NCI-H1694 (cell line): Measurements from ENCODE around the gene SRGAP2.
A peak's percentile ranks its signal among the peaks of the same experiment; 100 is the strongest.
"Not testable (repeated sequence)": the region's sequence is repeated elsewhere in the genome, so short reads cannot be mapped to it uniquely, and the experiment has no call there.

Source experiments
- DNase-seq: peaks from one replicate; lab custom pipeline; 2025; lab: John Stamatoyannopoulos, UW

SRGAP2 gene

GRCh38 chr1:206203364-206204158 is at the start of gene SRGAP2:
SRGAP2 (plus strand) TSS chr1:206203541; CDS start chr1:206205971, 2,430 bp downstream.
- not testable (repeated sequence) for DNase-seq

- DNase-seq, result not testable (repeated sequence)
These were observed 35.9 kb upstream of the SRGAP2 start for GRCh38 chr1:206167350-206168029.

GRCh38 chr1:206169794-206170193 is 33.5 kb upstream of the SRGAP2 start:
- DNase-seq, result not testable (repeated sequence)

GRCh38 chr1:206173110-206173719 is 30.1 kb upstream of the SRGAP2 start:
- DNase-seq, result not testable (repeated sequence)

GRCh38 chr1:206174182-206174868 is 29.0 kb upstream of the SRGAP2 start:
- DNase-seq, result peak; percentile 17

GRCh38 chr1:206175459-206176113 is 27.8 kb upstream of the SRGAP2 start:
- not testable (repeated sequence) for DNase-seq

GRCh38 chr1:206176114-206176502 is 27.2 kb upstream of the SRGAP2 start:
- DNase-seq, result not testable (repeated sequence)

- not testable (repeated sequence) for DNase-seq
These were observed 25.0 kb upstream of the SRGAP2 start for GRCh38 chr1:206178061-206178989.

GRCh38 chr1:206179666-206180065 is 23.7 kb upstream of the SRGAP2 start:
- DNase-seq, result not testable (repeated sequence)

GRCh38 chr1:206182368-206183317 is 20.7 kb upstream of the SRGAP2 start:
- not testable (repeated sequence) for DNase-seq

GRCh38 chr1:206183788-206184187 is 19.6 kb upstream of the SRGAP2 start:
- DNase-seq, result not testable (repeated sequence)

- DNase-seq, result not testable (repeated sequence)
These were observed 17.6 kb upstream of the SRGAP2 start for GRCh38 chr1:206185778-206186177.

- not testable (repeated sequence) for DNase-seq
These were observed 16.5 kb upstream of the SRGAP2 start for GRCh38 chr1:206186826-206187225.

GRCh38 chr1:206195182-206195581 is 8.2 kb upstream of the SRGAP2 start:
- DNase-seq, result not testable (repeated sequence)

GRCh38 chr1:206196748-206197424 is 6.5 kb upstream of the SRGAP2 start:
- DNase-seq, result not testable (repeated sequence)

- peak; percentile 99 for DNase-seq
These were observed 465 bp upstream of the SRGAP2 start, which contains the start of gene FAM72A for GRCh38 chr1:206202789-206203363. FAM72A (minus strand) TSS chr1:206202839; CDS start chr1:206202025, 814 bp downstream.

- DNase-seq, result not testable (repeated sequence)
These were observed 794 bp downstream of the SRGAP2 start for GRCh38 chr1:206204159-206204511.

- DNase-seq, result not testable (repeated sequence)
These were observed 1.5 kb downstream of the SRGAP2 start for GRCh38 chr1:206204871-206205270.
